HTR-8/SVneo (cell line): ENCODE measurements around the gene ATP5F1E.
"Not testable (repeated sequence)": the region's sequence is repeated elsewhere in the genome, so short reads cannot be mapped to it uniquely, and the experiment has no call there.

ENCODE experiments used
- DNase-seq: peaks from one replicate; pipeline ENCODE4 v3.0.0; 2011; ENCODE audit warnings: low spot score, mixed read lengths; ENCODE audit not compliant: insufficient read length
- FAIRE-seq: peaks from 2 replicates; lab custom pipeline; 2011; peaks lifted over from hg19 to GRCh38; lab: Jason Lieb, UNC

The ATP5F1E gene

DNA sequence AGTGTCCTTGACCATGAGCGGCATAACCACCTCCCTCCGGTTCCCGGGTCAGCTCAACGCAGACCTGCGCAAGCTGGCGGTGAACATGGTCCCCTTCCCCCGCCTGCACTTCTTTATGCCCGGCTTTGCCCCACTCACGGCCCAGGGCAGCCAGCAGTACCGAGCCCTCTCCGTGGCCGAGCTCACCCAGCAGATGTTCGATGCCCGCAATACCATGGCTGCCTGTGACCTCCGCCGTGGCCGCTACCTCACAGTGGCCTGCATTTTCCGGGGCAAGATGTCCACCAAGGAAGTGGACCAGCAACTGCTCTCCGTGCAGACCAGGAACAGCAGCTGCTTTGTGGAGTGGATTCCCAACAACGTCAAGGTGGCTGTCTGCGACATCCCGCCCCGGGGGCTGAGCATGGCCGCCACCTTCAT is 8.0 kb downstream of the ATP5F1E start:
- FAIRE-seq, result peak; percentile 33
- no peak for DNase-seq

DNA sequence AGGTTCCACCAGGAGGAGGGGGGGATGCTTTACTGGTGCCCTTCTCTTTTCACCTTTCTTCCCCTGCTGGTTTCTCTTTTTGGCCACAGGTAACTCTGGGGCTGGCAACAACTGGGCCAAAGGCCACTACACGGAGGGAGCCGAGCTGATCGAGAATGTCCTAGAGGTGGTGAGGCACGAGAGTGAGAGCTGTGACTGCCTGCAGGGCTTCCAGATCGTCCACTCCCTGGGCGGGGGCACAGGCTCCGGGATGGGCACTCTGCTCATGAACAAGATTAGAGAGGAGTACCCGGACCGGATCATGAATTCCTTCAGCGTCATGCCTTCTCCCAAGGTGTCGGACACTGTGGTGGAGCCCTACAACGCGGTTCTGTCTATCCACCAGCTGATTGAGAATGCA is 8.5 kb downstream of the ATP5F1E start:
- no peak for FAIRE-seq
- no peak for DNase-seq

DNA sequence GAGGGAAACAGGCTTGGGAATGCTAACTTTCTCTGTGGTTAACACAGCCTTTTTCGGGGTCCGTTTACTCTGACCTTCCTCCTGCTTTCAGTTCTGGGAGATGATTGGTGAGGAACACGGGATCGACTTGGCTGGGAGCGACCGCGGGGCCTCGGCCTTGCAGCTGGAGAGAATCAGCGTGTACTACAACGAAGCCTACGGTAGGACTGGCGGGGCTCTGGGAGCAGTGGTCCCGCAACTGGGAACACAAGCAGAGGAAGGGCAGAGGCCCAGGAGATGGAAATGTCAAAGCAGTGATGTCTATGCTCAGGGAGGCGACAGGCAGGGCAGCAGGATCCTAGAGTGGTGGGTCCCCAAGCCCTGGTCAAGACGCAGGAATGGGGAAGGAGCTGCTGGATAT is 9.4 kb downstream of the ATP5F1E start:
- DNase-seq, result no peak
- FAIRE-seq, result peak; percentile 51

DNA sequence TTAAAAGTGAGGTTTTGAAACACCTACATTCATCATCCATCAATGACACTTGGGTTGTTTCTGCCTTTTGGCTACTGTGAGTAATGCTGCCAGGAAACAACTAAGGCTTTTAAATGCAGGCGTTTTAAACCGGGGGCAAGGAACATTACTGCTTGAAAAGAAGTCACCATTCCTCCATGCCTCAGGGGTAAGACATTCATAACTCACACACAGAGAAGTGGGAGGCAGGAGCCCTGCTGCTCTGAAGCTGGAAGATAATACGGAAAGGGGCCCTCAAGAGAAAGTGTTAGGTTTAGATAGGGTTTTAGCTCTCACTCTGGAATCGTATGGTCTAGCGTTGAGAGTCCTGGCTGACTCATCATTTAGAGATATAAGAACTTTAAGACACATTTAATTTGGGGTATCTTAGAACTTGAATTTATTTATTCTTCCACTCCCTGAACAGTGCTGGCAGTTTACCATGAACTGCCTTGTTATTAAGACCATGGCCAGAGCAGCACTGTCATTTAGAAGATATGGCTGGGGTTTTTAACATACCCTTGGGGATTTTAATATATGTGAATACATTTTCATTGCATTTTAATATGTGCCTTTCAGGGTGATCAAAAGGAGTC is 11.1 kb downstream of the ATP5F1E start:
- peak; percentile 90 for DNase-seq
- FAIRE-seq, result peak; percentile 96

DNA sequence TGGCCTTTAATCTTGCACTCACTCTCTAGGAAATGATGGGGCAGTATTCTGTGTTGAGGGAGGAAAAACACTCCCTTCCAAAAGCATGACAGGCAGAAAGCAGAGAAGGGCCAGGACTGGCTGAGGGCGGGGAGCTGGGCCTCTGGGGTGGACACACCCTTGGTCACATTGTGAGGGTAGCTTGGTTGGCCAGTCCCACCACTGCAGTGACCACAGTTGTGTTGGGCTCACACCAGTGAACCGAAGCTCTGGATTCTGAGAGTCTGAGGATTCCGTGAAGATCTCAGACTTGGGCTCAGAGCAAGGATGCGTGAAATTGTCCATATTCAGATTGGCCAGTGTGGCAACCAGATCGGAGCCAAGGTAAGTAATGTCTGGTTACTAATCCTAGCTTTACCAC is 12.9 kb downstream of the ATP5F1E start, which contains the start of gene TUBB1:
TSS of gene TUBB1 (plus strand) at position 213 of the 400 bp plus-strand sequence. CDS start at position 307, 94 bp downstream.
- no peak for DNase-seq
- FAIRE-seq, result no peak

DNA sequence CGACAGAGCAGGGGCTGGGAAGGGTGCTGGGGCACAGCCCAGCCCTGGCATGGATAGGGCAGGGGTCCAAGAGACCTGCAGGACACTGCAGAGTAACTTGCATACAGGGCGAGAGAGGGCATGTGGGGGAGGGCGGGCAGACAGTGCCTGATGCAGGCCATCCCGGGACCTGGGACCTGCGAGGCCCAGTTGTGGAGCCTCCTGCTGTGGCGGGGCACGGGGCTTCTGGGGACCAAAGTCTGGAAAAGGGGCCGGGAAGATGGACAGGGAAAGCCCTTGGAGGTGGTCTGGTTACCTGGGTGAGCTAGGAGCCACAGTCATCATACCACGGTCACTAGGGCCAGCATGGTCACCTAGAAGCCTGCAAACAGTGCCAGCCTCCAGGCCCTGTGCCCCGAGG is 13.3 kb downstream of the ATP5F1E start:
- no peak for DNase-seq

DNA sequence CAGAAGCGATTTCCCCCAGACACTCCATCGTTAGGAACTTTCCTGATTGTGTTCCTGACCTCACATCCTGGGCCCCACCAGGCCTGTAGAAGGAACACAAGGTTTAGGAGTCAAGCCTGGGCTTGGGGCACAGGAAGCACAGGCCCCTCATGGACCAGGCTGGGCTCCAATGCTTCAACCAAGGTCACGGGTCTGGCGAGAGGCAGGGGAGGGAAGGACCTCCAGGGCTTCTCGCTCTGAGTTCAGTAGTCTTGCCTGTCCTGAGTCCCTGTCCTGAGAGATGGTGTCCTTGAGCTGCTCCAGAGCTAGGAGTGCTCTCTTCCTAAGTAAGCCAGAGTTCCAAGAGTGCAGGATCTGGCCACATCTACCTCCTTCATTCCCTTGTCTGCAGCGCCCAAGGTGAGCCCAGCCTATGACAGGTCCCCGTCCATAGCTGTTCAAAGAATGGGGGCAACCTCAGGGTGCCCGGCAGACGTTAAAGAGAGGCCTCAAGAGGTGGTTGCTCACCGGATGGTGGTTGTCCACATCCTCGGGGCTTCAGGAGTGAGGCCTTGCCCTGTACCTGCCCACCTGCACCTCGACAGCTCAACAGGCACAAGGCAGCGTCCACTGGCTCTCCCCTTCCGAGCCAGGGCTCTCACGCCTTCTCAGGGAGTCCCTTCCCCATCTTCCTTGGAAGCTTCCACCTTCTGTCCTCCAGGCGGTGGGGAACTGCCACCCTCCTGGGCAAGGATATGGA is 14.5 kb downstream of the ATP5F1E start:
- DNase-seq (no peak), FAIRE-seq (peak; percentile 44)

More for the DNA sequence above, 13.3 kb downstream of the ATP5F1E start:
- FAIRE-seq, result no peak

GRCh38 chr20:59016795-59017492 is 15.2 kb downstream of the ATP5F1E start:
- FAIRE-seq (peak; percentile 42), DNase-seq (no peak)

- DNase-seq, result no peak
- no peak for FAIRE-seq
Observed at GRCh38 chr20:59015812-59016711, 16.1 kb downstream of the ATP5F1E start.

- DNase-seq (no peak), FAIRE-seq (no peak)
Observed at GRCh38 chr20:59015411-59015810, 16.7 kb downstream of the ATP5F1E start.

DNA sequence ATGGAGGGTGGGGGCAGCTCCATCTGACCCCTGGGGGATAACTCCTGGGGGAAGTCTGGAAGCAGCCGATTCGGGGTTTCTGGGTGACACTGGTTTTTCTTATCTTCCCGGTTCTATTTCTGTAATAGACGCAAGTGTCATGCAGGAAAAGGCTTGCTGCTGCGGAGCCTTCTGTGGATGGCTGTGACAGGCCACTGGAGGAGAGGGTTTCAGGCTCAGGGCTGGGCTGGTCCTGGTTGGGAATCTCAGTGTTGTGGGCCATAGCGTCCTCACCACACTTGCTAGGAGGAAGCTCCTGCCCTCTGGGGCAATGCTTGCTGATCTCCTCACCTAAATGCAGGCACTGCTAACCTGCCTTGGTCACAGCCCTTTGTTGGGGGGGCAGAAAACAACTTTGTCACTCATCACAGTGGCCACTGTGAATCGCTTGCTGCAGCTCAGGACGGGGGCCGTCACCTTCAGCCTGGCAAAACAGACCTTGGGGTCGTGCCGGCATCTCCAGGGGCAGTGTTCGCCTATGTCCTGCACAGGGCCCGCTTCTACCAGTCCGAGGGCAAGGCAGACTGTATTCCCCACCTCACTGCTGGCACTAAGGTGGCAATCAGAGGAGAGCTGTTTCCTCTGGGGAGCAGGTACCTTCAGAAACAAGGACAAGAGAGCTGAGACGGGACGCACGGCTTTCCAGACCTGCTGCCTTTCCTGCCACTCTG is 17.3 kb downstream of the ATP5F1E start:
- no peak for DNase-seq

GRCh38 chr20:59013959-59014608 is 18.1 kb downstream of the ATP5F1E start:
- DNase-seq (no peak), FAIRE-seq (peak; percentile 83)

More for the DNA sequence above, 17.3 kb downstream of the ATP5F1E start:
- FAIRE-seq, result no peak

GRCh38 chr20:59013031-59013951 is 18.8 kb downstream of the ATP5F1E start:
- DNase-seq, result no peak
- no peak for FAIRE-seq

GRCh38 chr20:59011874-59012157 is 20.3 kb downstream of the ATP5F1E start:
- FAIRE-seq, DNase-seq: not testable (repeated sequence)

DNA sequence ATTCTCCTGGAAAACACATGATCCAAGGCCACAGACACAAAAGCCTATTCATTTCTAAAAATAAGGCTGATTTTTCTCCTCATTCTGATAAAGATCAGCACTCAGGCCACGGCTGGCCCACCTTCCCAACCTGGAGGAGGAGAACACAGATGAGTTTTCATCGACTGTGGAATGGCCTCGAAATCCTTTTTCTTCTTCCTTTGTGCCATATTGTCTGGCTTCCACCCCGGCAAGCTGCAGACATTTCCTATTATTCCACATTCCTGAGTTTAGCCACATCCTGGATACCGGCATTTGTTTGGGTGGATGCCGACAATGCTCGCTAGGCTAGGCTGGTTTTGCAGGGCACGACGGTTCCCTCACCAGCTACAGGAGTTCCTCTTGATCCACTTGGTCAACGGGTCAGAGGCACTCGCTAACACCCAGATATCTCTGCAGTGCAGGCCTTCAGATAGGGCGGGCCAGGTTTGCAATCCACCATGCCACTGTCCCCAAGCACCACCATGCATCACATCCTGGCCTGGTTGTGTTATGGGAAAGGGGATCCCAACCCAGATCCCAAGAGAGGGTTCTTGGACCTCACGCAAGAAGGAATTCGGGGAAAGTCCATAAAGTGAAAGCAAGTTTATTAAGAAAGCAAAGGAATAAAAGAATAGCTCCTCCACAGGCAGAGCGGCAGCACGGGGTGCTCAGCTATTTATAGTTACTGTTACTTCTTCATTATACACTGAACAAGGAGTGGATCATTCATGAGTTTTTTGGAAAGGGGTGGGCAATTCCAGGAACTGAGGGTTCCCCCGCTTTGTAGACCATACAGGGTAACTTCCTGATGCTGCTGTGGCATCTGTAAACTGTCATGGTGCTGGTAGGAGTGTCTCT is 20.9 kb downstream of the ATP5F1E start:
- DNase-seq, result peak; percentile 96
- peak; percentile 98 for FAIRE-seq

DNA sequence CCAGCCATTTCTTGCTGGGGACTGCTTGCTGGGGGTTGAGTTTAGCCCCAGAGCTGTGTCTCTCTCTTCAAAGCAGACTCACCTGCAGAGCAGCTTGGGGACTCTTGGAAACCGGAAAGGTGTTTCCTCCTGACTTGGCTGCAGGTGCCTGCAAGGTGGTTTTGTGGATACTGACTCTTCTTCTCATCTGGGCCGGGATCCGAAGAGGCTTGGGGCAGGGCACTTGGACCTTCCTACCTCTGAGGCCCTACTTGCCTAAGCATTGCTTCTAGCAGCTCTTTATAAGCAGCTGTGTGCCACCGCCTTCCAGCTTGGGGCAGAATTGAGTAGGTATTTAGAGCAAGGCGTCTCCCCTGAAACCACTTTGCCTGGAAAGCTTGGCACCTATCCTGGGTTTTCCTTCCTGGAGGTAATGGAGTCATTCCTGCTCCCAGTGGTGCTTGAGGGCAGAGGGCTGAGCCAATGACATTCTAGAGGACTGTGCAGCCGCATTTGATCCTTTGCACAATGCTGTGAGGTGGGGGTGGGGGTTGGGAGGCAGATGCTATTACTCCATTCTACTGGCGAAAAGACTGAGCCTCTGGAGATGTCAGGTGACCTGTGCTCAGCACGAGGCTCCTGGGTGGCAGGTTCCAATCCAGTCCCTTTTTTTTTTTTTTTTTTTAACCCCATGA is 21.7 kb downstream of the ATP5F1E start:
- FAIRE-seq (no peak), DNase-seq (no peak)
